ENCODE data around the gene ISOC1. TPM values are rescaled to one million over a fixed set of nuclear protein-coding genes. Genes with fewer than 3 reads are reported as not detected.

Gene ISOC1
- polyA plus RNA-seq, 1 donor from 2014 or later, result 34.0 TPM

DNA sequence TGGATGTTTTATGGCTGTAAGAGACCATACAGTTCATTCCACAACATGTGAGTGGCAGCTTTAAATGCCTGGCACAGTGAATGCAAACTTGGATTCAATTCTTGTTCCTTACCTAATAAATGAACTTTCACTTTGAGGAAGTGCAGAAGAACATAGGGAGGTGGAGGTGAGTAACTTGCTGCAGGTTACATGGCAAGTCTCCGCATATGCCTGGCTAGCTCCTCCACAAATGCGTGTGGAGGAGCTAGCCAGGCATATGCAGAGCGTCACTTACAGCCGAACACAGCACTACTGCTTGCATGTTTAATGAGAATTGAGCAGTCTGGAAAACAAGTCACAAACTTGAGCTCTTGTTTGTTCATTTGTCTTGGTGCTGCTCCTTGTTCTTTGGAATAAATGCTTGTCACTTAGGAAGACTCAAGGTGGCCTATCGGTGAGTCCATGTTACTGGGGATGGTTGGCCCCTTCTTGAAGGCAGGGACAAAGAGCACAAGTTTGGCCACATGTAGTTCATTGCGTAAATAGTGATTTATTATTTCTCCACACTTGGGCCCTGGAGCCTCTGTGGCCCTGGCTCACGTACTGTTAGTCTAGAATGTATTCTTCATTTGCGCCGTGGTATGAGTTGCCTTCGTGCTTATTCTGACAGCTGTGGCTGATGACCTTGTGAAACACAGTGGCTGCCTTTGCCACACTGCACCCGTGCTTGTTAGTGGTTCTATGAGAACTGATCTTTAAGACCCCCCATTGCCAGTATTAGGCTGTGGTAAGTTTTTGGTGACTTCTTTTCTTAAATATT lies 3.1 kb downstream of the ISOC1 start:
- H2AFZ ChIP-seq (ENCODE audit: low read depth, low read length), result no peak overlapping the region
- peaks cover 3% of the 10 kb centered on the region for H3F3A ChIP-seq (ENCODE audit: insufficient read depth, low read length, poor library complexity, severe bottlenecking)
- H3K27ac ChIP-seq (ENCODE audit: low read length), result no peak overlapping the region
- no peak overlapping the region for H3K9ac ChIP-seq (ENCODE audit: low read length)
- H3K4me3 ChIP-seq (ENCODE audit: low read length), result no peak overlapping the region
- no peaks in the 10 kb centered on the region for H3K9me3 ChIP-seq (ENCODE audit: low read length)
- no peaks in the 10 kb centered on the region for H3K79me2 ChIP-seq (replicated peaks; ENCODE audit: insufficient read depth, low read length)
- H3K27me3 ChIP-seq (ENCODE audit: insufficient read depth, low read depth, low read length), result no peaks in the 10 kb centered on the region
- no peak overlapping the region for H3K4me2 ChIP-seq (ENCODE audit: low read length)
- H4K20me1 ChIP-seq (ENCODE audit: insufficient read depth), result no peaks in the 10 kb centered on the region
- TF ChIP-seq EP300 (conservative IDR thresholded peaks at IDR 0.05; ENCODE audit: poor library complexity, severe bottlenecking) (no peak), RAD21 (conservative IDR thresholded peaks at IDR 0.05) (no peak), POLR2AphosphoS5 (IDR thresholded peaks at IDR 0.05) (no peak), SMC3 (conservative IDR thresholded peaks at IDR 0.05; ENCODE audit: poor library complexity) (no peak), MXI1 (conservative IDR thresholded peaks at IDR 0.05; ENCODE audit: poor library complexity, severe bottlenecking) (no peak), EZH2 (IDR thresholded peaks at IDR 0.05; ENCODE audit: borderline replicate concordance, insufficient read depth, low read length, poor library complexity, severe bottlenecking) (no peak), TAF1 (IDR thresholded peaks at IDR 0.05; ENCODE audit: low read depth) (no peak)
- TF ChIP-seq, protein P1, sequence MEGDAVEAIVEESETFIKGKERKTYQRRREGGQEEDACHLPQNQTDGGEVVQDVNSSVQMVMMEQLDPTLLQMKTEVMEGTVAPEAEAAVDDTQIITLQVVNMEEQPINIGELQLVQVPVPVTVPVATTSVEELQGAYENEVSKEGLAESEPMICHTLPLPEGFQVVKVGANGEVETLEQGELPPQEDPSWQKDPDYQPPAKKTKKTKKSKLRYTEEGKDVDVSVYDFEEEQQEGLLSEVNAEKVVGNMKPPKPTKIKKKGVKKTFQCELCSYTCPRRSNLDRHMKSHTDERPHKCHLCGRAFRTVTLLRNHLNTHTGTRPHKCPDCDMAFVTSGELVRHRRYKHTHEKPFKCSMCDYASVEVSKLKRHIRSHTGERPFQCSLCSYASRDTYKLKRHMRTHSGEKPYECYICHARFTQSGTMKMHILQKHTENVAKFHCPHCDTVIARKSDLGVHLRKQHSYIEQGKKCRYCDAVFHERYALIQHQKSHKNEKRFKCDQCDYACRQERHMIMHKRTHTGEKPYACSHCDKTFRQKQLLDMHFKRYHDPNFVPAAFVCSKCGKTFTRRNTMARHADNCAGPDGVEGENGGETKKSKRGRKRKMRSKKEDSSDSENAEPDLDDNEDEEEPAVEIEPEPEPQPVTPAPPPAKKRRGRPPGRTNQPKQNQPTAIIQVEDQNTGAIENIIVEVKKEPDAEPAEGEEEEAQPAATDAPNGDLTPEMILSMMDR (IDR thresholded peaks at IDR 0.05; ENCODE audit: poor library complexity, severe bottlenecking), result no peak
- TF ChIP-seq, protein P2, sequence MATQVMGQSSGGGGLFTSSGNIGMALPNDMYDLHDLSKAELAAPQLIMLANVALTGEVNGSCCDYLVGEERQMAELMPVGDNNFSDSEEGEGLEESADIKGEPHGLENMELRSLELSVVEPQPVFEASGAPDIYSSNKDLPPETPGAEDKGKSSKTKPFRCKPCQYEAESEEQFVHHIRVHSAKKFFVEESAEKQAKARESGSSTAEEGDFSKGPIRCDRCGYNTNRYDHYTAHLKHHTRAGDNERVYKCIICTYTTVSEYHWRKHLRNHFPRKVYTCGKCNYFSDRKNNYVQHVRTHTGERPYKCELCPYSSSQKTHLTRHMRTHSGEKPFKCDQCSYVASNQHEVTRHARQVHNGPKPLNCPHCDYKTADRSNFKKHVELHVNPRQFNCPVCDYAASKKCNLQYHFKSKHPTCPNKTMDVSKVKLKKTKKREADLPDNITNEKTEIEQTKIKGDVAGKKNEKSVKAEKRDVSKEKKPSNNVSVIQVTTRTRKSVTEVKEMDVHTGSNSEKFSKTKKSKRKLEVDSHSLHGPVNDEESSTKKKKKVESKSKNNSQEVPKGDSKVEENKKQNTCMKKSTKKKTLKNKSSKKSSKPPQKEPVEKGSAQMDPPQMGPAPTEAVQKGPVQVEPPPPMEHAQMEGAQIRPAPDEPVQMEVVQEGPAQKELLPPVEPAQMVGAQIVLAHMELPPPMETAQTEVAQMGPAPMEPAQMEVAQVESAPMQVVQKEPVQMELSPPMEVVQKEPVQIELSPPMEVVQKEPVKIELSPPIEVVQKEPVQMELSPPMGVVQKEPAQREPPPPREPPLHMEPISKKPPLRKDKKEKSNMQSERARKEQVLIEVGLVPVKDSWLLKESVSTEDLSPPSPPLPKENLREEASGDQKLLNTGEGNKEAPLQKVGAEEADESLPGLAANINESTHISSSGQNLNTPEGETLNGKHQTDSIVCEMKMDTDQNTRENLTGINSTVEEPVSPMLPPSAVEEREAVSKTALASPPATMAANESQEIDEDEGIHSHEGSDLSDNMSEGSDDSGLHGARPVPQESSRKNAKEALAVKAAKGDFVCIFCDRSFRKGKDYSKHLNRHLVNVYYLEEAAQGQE (IDR thresholded peaks at IDR 0.05; ENCODE audit: borderline replicate concordance), result no peak
- no peaks in the 10 kb centered on the region for H3K36me3 ChIP-seq (ENCODE audit: insufficient read depth, low read length)
- no peaks in the 10 kb centered on the region for H3K9me2 ChIP-seq (ENCODE audit: insufficient read depth, low read length)

DNA sequence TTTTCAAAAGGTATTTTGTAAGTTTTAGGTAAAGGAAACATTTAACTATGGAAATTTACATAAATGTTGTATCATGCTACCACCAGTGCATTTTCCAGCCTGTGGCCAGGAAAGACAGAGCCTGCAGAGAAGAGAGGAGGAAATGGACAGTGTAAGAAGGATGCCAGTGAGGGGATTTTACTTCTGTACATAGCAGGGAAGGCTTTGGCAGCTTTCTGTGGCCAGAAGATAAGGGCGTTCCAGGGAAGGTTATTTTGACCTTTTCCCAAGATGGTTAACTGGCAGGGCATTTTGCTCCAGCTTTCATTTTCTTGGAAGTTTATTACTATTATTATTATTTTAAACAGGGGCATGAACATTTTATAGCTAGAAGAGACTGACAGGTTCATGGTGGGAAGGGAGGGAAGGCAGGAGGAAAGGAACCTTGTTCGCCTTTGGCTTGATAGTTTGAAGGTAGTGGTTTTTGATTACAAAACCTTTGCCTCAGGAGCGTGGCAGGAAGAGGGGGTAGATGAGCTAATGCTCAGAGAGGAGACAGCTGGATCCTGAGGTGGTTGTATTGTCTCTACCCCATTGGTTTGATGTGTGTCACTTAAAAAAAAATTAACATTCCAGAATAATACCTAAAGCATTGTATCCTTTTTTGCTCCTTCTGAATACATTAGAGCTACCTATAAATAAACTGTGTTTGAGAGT lies 4.1 kb downstream of the ISOC1 start:
- Histone ChIP-seq H2AFZ (ENCODE audit: low read depth, low read length) (no peak overlapping the region), H3K4me3 (ENCODE audit: low read length) (no peak overlapping the region)
- TF ChIP-seq EZH2 (IDR thresholded peaks at IDR 0.05; ENCODE audit: borderline replicate concordance, insufficient read depth, low read length, poor library complexity, severe bottlenecking) (no peak), EP300 (conservative IDR thresholded peaks at IDR 0.05; ENCODE audit: poor library complexity, severe bottlenecking) (no peak), TAF1 (IDR thresholded peaks at IDR 0.05; ENCODE audit: low read depth) (no peak), POLR2AphosphoS5 (IDR thresholded peaks at IDR 0.05) (no peak), SMC3 (conservative IDR thresholded peaks at IDR 0.05; ENCODE audit: poor library complexity) (no peak), RAD21 (conservative IDR thresholded peaks at IDR 0.05) (no peak)
- TF ChIP-seq, protein P1 (IDR thresholded peaks at IDR 0.05; ENCODE audit: poor library complexity, severe bottlenecking), result no peak
- TF ChIP-seq, protein P2 (IDR thresholded peaks at IDR 0.05; ENCODE audit: borderline replicate concordance), result no peak

More for the DNA sequence above, 4.1 kb downstream of the ISOC1 start:
- Histone ChIP-seq H3K36me3 (ENCODE audit: insufficient read depth, low read length) (no peaks in the 10 kb centered on the region), H3F3A (ENCODE audit: insufficient read depth, low read length, poor library complexity, severe bottlenecking) (peaks cover 3% of the 10 kb centered on the region), H3K27me3 (ENCODE audit: insufficient read depth, low read depth, low read length) (no peaks in the 10 kb centered on the region), H3K27ac (ENCODE audit: low read length) (no peak overlapping the region), H3K79me2 (replicated peaks; ENCODE audit: insufficient read depth, low read length) (no peaks in the 10 kb centered on the region), H4K20me1 (ENCODE audit: insufficient read depth) (no peaks in the 10 kb centered on the region), H3K4me2 (ENCODE audit: low read length) (no peak overlapping the region), H3K9me3 (ENCODE audit: low read length) (no peaks in the 10 kb centered on the region), H3K9me2 (ENCODE audit: insufficient read depth, low read length) (no peaks in the 10 kb centered on the region), H3K9ac (ENCODE audit: low read length) (no peak overlapping the region)

Measured in neural cell (in vitro differentiated cells).